ENCODE results near the gene MMP11. TPM values are rescaled to one million over a fixed set of nuclear protein-coding genes. Genes with fewer than 3 reads are reported as not detected.

MMP11 gene
- total and polyA plus RNA-seq, 2 of the 13 experiments (the other 11 are each of a cell fraction or from before 2014, with no cell fraction given) = 8.9 to 28.6 TPM

GRCh38 chr22:23753385-23753784 lies 19.3 kb upstream of the MMP11 start:
- Histone ChIP-seq H3K27ac (ENCODE audit: extremely low read length, insufficient read depth, low read length) (no peak overlapping the region), H3K4me3 (replicated peaks in 1 of 3; ENCODE audit: insufficient read depth in 1 of 3, low read depth in 2 of 3, low read length in 3 of 3) (no peak overlapping the region)
- CTCF ChIA-PET (ENCODE audit: low intra/inter-chr PET ratio, low total read pairs) = no interaction called here

GRCh38 chr22:23754220-23754919 lies 18.3 kb upstream of the MMP11 start, which contains the start of gene VPREB3:
TSS of gene VPREB3 (minus strand) at chr22:23754425. CDS start at chr22:23754363, 62 bp downstream.
- Histone ChIP-seq H3K9ac (ENCODE audit: insufficient read depth, low read depth, low read length) (no peak within 1 kb of the TSS), H3K36me3 (replicated peaks in 1 of 2; ENCODE audit: control insufficient read depth in 1 of 2, insufficient read depth in 2 of 2, low read length in 2 of 2) (no peaks in the 10 kb centered on the region), H3K27me3 (ENCODE audit: control insufficient read depth in 1 of 2, insufficient read depth in 2 of 2, low read length in 2 of 2) (no peaks in the 10 kb centered on the region; a peak in 1 of 5 replicates), H3K4me3 (replicated peaks in 1 of 3; ENCODE audit: insufficient read depth in 1 of 3, low read depth in 2 of 3, low read length in 3 of 3) (no peak within 1 kb of the TSS), H3K4me1 (ENCODE audit: insufficient read depth, low read length) (peaks cover 23% of the 10 kb centered on the region), H3K27ac (ENCODE audit: extremely low read length, insufficient read depth, low read length) (no peak within 1 kb of the TSS), H3K9me3 (ENCODE audit: low read length) (no peaks in the 10 kb centered on the region), H3K4me2 (ENCODE audit: low read depth, low read length) (no peak within 1 kb of the TSS), H4K20me1 (ENCODE audit: insufficient read depth, low read length) (no peaks in the 10 kb centered on the region), H3K79me2 (ENCODE audit: insufficient read depth, low read length) (peaks cover 5% of the 10 kb centered on the region), H2AFZ (ENCODE audit: low read length) (no peak within 1 kb of the TSS)
- ATAC-seq (no peak), DNase-seq (ENCODE audit: low spot score) (no peak), FAIRE-seq (no peak)
- ChIA-PET CTCF (ENCODE audit: low intra/inter-chr PET ratio, low total read pairs) (no interaction called here), POLR2A (interaction anchor here (4.9 kb wide), 1 partner anchor 11 kb away, joined by 52 read pairs; the partner anchor contains the start of genes C22orf15 and CHCHD10)
- intact Hi-C loops (cut with micrococcal nuclease; ENCODE audit: unreplicated experiment) (no loop called here), in situ Hi-C loops (cut with HindIII; ENCODE audit: extremely low pct_ligation_motif_present, low pct_unique_long_range_greater_than_20kb) (no loop called here)
- WGBS (ENCODE audit: low lambda C conversion rate) = 78% methylated on average over 14 of the region's 14 CpGs
- no TSS peak for BruUV-seq (replicated peaks)
- TF ChIP-seq ZNF230 (CRISPR knock-in tag; IDR thresholded peaks at IDR 0.05) (no peak), RBM39 (IDR thresholded peaks at IDR 0.05; ENCODE audit: low read depth, low read length, poor library complexity, severe bottlenecking) (no peak), NCOA1 (CRISPR knock-in tag; IDR thresholded peaks at IDR 0.05) (no peak), ISL2 (CRISPR knock-in tag; IDR thresholded peaks at IDR 0.05) (no peak), ZFP36L1 (CRISPR knock-in tag; IDR thresholded peaks at IDR 0.05) (no peak), IRX3 (CRISPR knock-in tag; IDR thresholded peaks at IDR 0.05; ENCODE audit: borderline replicate concordance, low read depth) (no peak), ZNF766 (CRISPR knock-in tag; IDR thresholded peaks at IDR 0.05; ENCODE audit: borderline replicate concordance) (no peak), ZNF556 (CRISPR knock-in tag; IDR thresholded peaks at IDR 0.05; ENCODE audit: borderline replicate concordance) (no peak), SUZ12 (IDR thresholded peaks at IDR 0.05; ENCODE audit: low read depth, low read length) (no peak), MXI1 (IDR thresholded peaks at IDR 0.05; ENCODE audit: borderline replicate concordance, low read depth, low read length) (no peak), FOXA1 (IDR thresholded peaks at IDR 0.05) (no peak), FOXA1 (CRISPR knock-in tag; IDR thresholded peaks at IDR 0.05) (no peak)

More at GRCh38 chr22:23753385-23753784, 19.3 kb upstream of the MMP11 start:
- POLR2A ChIA-PET = interaction anchor here (4.9 kb wide), 1 partner anchor 12 kb away, joined by 52 read pairs; the partner anchor contains the start of genes C22orf15 and CHCHD10
- TF ChIP-seq NR2F6 (IDR thresholded peaks at IDR 0.05) (no peak), NR2F6 (CRISPR knock-in tag; IDR thresholded peaks at IDR 0.05) (no peak), TEAD3 (CRISPR knock-in tag; optimal IDR thresholded peaks at IDR 0.05; ENCODE audit: borderline replicate concordance) (no peak)
- Histone ChIP-seq H3K4me1 (ENCODE audit: insufficient read depth, low read length) (peaks cover 23% of the 10 kb centered on the region), H3K4me2 (ENCODE audit: low read depth, low read length) (no peak overlapping the region), H4K20me1 (ENCODE audit: insufficient read depth, low read length) (no peaks in the 10 kb centered on the region), H3K79me2 (ENCODE audit: insufficient read depth, low read length) (peaks cover 5% of the 10 kb centered on the region), H3K9ac (ENCODE audit: insufficient read depth, low read depth, low read length) (no peak overlapping the region), H3K36me3 (replicated peaks in 1 of 2; ENCODE audit: control insufficient read depth in 1 of 2, insufficient read depth in 2 of 2, low read length in 2 of 2) (no peaks in the 10 kb centered on the region), H2AFZ (ENCODE audit: low read length) (no peak overlapping the region), H3K27me3 (ENCODE audit: control insufficient read depth in 1 of 2, insufficient read depth in 2 of 2, low read length in 2 of 2) (no peaks in the 10 kb centered on the region; a peak in 1 of 5 replicates), H3K9me3 (ENCODE audit: low read length) (no peaks in the 10 kb centered on the region)
- DNase-seq (ENCODE audit: low spot score) = no peak
- intact Hi-C loops (cut with micrococcal nuclease; ENCODE audit: unreplicated experiment) (no loop called here), in situ Hi-C loops (cut with HindIII; ENCODE audit: extremely low pct_ligation_motif_present, low pct_unique_long_range_greater_than_20kb) (no loop called here)
- no TSS peak for BruUV-seq (replicated peaks)
- 45% methylated on average over 2 of the region's 2 CpGs for WGBS (ENCODE audit: low lambda C conversion rate)
- no peak for ATAC-seq
- FAIRE-seq = no peak
